T-helper 2 cell treated with Interferon-gamma antibody and Interleukin-4, amounts not matched to agents 100 ng/mL and 5 ng/mL, for 36 hours (primary cell): ENCODE data around the gene METTL14. TPM values are rescaled to one million over a fixed set of nuclear protein-coding genes. Genes with fewer than 3 reads are reported as not detected.

ENCODE experiments used
- intact Hi-C: fragments of 100-400 bp; cut with micrococcal nuclease; formaldehyde crosslinking; loops from one replicate; pipeline ENCODE4 v1.15.1; 2023
- total RNA-seq: library from RNA; stranded (reverse); gene quantifications from 2 replicates; pipeline ENCODE4 v1.2.3, GENCODE V29; 2022

METTL14 gene
- total RNA-seq, 1 donor from 2014 or later: 39.9 TPM

- intact Hi-C loops: no loop called here
Observed at GRCh38 chr4:118757761-118758251, 72.6 kb downstream of the METTL14 start.

DNA sequence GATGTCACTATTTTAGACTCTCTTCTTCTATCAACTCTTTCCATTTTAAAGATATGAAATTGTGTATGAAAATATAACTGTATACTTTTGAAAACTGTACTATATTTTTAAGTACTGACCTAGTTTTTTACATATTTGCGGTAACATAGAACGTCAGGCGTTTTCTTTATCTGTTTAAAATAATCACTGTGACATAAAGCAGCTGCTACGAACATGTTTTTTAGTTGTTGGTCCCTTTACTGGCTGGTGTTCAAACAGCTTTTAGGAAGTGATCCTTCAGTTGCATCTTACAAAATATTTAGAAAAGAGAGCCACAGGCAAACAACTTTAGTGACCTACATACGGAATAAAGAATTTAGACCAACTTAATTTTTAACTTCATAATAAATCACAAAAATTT lies 73.1 kb downstream of the METTL14 start:
- intact Hi-C loops: no loop called here

GRCh38 chr4:118759481-118759880 lies 74.3 kb downstream of the METTL14 start:
- intact Hi-C loops: no loop called here

DNA sequence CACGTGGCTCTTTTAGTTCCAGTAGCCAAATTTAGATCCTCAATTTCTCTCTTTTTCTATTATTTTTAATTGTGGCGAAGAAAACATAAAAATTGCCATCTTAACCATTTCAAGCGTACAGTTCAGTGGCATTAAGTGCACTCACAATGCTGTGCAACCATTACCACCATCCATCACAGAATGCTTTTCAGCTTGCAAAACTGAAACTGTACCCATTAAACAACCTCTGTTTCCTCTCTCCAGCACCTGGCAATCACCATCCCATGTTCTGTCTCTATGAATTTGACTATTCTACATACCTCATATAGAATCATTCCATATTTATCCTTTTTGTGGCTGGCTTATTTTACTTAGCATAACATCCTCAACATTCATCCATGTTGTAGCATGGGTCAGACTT lies 74.9 kb downstream of the METTL14 start:
- intact Hi-C loops: no loop called here

GRCh38 chr4:118760493-118760892 lies 75.3 kb downstream of the METTL14 start:
- intact Hi-C loops: no loop called here

- intact Hi-C loops: no loop called here
Observed at GRCh38 chr4:118761397-118762016, 76.3 kb downstream of the METTL14 start.

DNA sequence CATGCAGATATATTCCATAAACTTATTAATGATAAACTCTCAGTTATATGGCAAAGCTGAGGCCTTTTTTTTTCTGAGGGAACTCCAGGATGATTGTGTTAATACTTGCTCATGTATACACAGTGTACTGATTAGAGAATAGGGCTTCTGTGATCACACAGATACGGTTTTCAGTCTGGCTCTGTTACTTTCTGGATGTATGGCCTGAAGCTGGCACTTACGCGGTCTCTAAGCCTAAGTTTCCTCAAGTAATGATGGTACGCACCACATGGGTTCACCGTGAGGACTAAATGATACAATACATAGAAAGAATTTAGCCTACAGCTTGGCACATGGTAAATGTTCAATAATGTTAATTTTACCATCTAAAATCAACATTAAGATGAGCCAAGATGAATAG lies 77.0 kb downstream of the METTL14 start:
- intact Hi-C loops: no loop called here

- intact Hi-C loops: no loop called here
Observed at GRCh38 chr4:118762730-118763477, 77.7 kb downstream of the METTL14 start.

Other genes starting within 250 kb of the METTL14 start
- 61.6 and 63.9 TPM in 2 replicates for gene SEC24D, start 150.7 kb downstream of the METTL14 start, total RNA-seq
- 0.32 and 0.52 TPM in 2 replicates for gene SYNPO2, start 203.5 kb downstream of the METTL14 start, total RNA-seq